ENCODE data around the gene RAB44.

RAB44 gene

DNA sequence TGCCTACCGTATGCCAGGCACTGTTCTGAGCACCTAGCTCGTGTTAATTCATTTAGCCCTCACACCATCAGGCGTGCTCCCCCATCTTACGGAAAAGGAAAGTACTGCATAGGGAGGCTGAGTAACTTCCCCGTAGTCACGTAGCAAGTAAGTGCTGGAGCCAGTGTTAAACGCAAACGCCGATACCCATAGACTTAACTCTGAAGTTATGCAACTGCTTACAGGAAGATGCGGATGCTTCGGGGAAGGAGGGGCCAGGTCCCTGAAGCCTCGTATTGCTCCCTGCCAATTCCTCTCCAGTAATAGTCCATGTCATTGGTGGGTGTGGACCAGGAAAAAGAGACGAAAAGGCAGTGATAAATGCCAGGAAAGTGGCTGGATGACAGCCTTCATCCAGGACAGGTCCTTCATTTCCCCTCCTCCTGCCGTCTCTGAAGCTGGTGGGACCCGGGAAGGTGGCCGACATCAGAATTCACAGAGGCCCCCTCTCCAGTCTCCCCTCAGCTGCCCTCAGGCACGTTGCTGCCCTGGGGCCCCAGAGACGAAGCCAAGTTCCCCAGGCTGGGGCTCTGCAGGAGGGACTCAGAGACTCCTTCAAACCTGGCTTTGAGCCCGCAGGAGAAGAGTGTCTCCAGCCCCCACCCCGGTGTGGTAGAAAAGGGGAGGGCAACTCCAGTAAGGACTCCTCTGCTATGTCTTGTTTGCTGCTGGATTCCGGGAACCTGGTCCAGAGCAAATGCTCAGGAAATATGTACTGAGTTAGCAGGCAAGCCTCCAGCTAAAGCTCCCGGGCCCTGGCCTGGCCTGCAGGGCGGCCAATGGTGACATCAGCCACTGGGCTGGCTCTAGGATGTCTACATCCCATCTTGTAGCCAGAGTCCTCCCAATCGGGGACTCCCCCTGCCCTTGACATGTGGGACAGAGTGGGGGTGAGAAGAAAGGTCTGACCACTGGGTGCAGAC lies 37.8 kb downstream of the RAB44 start:
- DNase-seq = peak; percentile 70

DNA sequence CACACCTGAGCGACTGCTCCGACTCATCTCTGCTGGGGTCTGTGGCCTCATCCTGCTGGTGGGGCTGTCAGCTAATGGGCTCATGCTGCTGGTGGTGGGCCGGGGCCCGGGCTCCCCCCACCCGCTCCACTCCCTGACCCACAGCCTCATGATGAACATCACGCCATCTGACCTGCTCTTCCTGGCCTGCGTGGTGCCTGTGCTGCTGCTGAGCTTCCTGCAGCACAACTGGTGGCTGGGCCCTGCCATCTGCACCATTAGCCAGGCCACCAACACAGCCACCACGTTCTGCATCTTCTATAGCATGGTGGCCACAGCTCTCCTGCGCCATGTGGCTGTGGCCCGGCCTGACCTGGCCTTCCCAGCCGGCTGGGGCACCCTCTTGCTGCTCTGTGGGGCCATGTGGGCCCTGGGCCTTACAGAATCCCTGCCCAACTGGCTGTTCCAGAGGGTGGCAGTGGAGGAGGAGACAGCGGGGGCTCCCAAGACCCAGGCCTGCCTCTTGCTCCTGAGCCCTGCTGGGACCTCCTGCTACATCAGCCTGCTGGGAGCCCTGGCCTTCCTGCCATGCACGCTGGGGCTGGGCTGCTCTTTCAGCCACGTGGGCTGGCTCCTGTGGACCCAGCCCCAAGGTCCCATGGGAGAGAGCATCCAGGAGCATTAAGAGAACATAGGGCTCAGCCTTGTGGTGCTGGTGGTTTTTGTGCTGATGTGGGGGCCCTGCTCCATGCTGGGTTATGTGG lies 39.6 kb downstream of the RAB44 start:
- DNase-seq = no peak

DNA sequence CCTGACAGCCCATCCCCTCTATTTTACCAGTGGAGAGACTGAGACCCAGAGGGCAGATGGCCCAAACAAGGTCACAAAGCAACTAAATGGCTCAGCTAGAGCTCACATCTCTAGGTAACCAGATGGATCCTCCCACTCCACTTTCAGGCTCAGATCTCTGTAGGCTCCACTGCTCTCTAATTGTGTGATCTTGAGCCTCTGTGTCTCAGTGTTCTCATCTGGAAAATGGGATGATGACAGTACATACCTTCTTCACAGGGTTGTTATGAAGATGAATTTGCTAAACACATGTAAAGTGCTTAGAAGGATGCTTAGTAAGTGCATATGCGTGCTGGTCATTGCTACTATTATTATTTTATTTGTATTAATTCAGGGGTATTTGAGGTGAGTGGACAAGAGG lies 40.5 kb downstream of the RAB44 start:
- no peak for DNase-seq

DNA sequence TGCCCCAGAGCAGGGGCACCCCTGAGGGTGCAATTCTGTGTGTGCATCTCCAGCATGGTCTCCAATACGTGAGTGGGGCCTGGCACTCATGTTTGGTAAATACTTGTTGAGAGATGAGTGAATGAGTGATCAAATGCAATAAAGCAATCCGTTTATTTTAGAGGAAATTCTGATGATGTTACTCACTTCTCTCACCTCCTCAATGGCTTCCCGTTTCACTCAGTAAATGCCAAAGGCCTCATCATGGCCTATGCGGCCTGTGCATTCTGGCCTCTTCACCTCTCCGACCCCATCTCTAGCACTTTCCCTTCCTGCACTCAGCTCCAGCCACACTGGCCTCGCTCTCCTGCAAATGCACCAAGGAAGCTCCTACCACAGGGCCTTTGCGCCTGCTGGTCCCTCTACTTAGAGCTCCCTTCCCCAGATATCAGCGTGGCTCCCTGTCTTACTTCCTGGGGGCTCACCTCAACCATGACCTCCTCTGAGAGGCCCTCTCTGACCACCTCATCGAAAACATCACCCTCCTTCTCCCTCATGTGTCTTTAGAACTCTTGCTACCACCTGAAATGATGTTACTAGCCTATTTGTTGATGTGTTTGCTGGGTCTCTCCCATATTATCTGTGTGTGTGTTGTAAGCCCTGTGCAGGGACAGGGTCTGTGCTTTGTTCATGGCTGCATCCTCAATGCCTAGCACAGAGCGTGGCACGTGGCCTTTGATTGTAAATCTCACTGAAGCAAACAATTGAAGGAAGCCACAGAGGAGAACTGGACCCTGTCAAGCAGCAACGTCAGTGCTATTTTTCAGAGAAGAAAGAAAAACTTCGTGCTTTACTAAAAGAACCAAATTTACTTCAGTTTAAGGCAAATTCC lies 42.6 kb downstream of the RAB44 start:
- DNase-seq = no peak

DNA sequence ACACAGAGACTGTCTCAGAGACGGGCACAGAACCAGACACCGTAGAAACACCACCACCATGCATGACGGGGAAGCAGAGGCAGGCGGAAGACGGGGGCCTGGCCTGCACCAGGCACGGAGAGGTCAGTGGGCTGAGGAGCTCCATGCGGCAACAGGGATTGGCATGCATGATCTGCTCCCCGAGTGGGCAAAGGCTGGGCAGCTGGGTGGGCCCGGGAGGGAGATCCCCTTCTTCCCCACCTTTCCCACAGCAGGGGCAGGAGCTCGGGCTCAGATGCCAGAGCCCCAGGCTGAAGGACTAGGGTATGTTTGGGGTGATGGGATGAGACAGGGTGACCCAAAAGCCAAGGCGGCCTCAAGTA lies 43.2 kb downstream of the RAB44 start:
- DNase-seq = no peak

DNA sequence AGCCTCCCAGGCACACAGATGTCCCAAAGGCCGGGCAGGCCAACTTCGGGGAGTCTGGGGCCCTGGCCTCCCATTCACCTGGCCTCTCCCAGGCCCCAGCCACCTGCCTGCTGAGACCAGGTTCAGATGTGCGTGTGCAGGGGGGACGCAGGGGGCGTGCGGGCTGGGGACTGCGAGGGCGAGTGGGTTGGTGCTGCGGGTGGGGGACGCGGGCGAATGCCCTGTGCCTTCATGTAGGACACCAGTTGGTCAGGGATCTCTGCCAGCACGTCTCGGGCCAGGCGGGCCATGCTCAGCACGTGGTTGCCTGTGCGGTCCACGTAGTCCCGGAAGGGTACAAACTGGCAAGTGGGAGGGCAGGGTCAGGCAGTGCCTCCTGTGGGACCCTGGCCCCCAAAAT lies 44.5 kb downstream of the RAB44 start:
- DNase-seq = no peak

DNA sequence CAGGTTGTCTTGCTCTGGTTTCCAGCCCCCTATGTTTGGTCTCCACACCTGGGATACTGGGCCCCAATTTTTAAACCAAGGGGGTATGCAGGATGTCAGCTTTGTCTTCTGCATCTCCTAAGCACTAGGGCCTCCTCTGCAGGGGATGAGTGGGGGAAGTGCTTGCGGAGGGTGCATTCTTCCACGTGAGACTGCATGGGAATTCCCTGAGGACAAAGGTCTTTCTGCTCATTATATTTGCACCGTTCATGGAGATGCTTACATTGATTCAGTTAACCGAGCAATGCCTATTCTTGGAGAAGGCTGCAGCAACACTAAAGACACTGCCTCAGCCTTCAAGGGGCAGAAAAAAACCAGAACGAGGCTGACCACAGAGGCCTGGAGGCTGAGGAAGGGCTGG lies 45.4 kb downstream of the RAB44 start:
- DNase-seq = no peak

DNA sequence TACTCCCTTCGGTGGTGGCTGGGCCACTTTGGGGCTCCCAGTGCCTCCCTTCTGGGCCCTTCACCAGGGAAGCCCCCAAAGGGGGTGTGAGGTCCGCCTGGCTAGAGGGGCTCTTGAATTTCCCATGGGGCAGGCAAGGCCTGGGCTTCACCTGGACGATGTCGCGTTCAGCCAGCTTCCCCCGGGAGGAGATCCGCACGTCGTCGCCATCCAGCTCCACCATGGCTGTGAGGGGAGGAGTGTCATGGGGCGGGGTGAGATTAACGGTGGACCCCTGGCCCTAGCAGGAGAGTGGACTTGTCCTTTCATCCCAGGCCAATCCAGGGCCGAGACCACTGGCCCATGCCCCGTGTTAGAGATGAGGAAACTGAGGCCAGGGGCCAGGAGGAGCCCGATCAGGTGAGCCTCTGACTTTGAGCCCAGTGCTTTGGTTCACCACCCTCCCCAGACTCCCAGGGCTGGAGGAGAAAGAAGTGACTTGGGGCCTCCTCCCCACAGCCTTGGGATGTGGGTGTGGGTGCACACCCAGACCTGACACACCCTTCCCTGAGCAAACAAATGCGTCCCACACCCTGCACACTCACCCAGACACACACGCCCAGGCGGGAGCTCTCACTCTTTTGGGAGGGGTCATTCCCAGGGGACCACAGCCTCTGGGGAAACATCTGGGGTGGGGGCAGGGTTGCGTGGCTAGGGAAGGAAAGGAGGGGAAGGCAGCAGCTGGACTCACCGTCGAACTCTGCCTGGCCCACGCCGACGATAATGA lies 46.1 kb downstream of the RAB44 start:
- no peak for DNase-seq

DNA sequence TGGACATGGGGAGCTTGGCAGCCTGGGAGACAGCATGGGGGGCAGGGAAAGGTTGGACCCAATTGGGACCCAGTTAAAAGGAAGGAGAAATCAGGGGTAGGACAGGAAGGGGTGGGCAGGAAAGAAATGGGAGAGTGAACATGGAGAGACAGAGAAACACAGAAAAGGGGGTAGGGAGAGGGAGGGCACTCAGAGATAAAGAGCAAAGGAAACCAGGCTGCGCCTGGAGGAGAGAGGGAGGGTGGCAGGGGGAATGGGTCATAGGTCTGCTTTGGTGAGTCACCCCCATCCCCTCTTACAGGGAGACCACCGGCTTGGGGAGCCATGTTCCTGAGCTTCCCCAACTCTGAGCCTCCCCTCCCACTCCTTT lies 46.7 kb downstream of the RAB44 start:
- DNase-seq = no peak

DNA sequence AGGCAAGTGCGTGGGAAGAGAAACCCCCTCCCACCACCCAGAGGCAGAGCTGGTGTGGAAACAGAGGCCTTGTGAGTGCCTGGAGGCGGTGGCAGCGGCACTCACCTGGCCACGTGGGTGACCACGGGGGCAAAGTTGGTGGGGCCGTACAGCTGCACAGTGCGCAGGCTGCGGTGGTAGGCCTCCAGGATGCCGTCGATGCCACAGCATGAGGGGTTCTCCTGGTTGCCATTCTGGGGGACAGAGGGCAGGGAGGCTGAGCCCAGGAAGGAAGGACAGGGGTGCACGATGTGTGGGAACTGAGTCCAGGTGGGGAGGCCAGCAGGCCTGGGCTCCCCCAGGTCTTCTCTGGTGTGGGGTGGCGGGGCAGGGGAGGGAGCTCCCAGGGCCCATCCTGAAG lies 47.7 kb downstream of the RAB44 start:
- no peak for DNase-seq

DNA sequence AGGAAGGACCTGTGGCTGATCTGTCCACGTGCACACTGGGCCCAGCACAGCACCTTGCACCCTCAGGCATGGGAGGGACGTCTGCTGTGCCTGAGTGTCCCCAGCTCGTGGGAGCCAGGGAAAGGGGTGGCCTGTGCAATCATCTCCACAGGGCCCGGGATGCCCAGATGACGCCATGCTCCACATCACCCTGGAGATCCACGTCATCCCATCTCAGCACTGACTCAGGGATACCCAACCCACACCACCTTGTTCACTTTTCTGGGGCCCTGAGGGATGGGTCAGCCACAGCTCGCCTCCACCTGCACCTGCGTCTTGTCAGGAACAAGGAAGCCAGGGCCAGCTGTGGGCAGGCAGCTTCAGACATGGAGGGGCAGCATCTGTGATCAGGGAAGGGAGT lies 48.2 kb downstream of the RAB44 start:
- no peak for DNase-seq

DNA sequence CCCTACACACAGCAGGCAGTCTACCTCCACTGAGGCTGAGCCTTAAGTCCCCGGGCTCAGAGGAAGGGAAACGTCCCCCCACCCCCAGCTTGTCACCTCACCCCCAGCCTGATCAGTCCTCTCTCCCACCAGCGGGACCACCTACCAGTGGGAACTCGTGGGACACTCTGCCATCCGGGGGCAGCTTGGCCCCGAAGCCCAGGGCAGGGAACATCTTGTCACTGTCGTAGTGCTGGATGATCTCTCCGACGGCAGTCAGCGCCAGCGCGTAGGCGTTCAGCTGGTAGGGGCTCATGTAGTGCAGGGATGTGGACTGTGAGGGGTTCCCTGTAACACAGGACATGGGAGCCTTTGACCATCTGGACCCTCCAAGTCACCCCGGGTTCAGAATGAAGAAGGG lies 48.6 kb downstream of the RAB44 start:
- no peak for DNase-seq

DNA sequence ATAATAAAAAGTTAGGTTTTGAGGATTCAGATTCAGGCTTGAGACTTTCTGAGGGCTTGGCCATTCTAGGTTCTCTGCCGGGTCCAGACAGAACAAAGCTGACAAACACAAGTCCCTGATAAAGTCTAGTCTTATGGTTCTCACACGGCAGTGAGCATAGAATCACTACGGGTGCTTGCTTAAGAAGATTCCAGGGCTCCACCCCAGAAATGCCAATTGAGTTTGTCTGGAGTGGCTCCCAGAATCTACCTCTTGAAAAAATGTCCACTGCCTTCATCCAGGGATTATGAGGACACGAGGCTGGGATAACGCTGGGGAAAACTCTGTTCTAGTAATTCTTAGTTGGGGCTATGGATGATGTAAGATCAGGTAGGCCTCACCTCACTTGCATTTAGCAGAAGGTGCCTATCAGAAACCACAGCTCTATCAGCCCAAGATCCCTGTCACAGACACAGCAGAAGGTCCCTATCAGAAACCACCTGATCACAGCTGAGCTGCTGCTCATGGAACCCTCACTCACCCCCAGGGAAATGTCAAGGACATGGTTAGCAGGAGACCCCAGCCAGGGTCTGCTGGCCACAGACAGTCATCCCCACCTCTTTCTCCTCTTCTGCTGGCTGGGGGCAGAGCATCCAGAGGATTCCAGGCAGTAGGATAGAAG lies 52.3 kb downstream of the RAB44 start:
- DNase-seq = no peak

DNA sequence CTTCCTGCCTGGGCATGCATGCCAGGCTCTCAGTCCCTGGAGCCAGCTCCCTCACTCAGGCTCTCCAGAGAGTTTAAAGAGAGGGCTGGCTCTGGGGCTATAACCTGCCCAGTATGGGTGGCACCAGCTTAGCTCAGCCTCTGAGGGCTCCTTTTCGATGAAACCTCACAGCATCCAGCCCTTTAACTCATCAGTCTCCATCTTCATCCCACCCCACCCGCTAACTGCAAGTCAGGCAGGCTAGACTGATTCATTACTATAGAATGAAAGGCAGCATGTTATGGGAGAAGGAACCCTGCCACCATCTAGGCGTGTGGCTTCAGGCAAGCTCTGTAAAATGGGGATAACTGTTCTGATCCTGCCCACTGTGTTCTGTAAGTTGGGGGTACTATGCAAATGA lies 53.5 kb downstream of the RAB44 start:
- no peak for DNase-seq

DNA sequence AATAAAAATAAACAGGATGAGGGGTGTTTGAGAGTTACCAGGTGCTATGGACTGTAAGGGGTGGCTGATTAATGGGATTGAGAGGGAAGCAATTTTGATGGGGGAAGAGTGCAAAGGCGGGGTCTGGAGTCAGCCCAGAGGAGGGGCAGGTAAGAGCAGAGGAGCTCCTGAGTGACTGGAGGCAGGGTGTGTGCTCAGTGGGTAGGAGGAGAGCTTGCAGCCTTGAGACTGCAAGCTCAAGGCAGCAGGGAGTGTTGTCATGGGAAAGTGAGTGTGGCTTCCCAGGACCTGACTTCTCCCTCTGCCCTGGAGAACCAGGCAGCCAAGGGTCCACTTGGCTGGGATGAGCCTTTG lies 54.2 kb downstream of the RAB44 start:
- no peak for DNase-seq

DNA sequence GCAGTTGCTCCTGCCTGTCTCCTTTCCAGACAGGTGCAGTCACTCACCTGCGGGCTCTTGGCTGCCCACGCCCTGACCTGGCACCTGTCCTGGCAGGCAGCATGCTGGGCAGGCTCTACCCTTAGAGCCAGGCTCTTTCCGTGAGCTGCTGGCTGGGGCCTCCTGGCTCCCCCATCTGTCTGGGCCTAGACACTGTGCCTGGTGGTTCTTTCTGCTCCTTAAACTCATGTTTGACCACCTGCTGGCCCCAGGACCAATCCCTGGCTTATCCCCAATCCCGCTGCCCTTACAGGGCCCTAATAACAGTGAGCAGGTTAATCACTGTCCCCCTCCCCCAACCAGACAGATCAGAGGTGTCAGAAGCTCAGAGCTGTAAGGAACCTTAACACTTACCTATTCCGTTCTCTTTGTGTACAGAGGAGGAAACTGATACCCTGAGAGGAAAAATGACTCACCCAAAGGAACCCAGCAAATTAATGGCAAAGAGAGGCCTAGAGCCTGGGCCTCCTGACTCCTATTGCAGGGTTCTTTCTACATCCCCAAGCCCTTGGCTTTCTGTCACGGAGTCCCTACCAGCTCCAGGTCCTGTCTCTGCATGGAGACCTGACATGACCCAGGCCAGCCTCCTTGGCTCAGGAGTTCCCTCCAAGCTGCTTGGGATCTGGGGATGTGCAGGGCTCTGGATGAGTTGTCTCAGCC lies 54.7 kb downstream of the RAB44 start:
- peak; percentile 76 for DNase-seq

DNA sequence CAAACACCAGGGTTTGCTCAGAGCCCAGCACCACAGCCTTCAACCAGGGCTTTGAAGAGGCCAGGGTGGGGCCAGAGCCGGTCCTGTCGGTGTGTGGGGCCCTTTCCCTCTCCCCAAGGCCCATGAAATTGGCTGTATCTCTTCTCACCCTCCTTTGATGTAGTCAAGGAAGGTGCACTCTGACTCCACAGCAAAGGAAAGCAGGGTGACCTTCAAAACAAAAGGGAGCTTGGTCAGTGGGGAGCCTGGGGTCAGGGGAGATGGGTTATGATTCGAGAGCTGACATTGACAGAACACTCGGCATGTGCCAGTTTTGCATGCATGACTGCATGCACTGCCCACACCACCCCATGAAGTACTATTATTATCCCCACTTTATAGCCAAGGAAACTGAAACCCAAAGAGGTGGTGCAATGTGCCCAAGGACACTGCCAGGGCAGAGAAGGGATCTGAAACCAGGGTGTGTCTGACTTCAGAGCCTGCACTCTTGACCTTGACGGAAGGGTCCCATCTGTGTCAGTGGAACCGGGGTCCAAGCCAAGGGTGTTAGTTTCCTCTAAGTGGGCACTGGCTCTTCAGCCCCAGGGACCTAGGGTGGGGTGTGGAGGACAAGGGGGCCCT lies 55.4 kb downstream of the RAB44 start:
- DNase-seq = peak; percentile 42

DNA sequence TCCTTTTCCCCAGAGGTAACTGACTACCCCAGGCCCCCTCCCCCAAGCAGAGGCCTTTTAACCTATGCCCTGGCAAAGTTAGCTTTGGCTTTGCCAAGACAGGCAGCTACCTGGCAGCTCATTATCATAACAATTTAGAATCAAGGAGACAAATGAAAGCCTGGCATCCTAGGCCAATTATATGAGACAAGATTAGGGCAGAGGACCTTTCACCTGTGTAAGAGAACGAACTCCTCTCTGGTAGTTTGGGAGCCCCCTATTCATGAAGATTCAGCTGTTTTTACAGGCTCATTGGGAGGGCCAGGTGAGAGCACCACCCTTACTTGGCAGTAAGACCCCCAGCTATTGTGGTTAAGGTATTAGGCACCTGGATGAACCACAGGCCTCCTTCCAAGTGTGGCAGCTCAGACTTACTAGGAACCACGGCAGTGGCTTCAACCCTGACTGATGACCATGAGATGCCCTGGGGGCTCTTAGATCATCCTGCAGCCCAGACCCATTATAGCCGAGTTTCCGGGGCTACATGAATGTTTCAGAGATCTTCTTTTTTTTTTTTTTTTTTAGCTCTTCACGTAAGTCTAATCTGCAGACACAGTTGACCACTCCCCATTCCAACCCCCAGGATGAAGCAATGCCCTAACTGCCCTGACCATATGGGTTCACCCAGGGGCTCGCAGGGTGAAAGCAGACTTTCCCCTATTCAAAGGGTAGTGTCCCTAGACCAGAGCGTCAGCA lies 56.2 kb downstream of the RAB44 start:
- no peak for DNase-seq

DNA sequence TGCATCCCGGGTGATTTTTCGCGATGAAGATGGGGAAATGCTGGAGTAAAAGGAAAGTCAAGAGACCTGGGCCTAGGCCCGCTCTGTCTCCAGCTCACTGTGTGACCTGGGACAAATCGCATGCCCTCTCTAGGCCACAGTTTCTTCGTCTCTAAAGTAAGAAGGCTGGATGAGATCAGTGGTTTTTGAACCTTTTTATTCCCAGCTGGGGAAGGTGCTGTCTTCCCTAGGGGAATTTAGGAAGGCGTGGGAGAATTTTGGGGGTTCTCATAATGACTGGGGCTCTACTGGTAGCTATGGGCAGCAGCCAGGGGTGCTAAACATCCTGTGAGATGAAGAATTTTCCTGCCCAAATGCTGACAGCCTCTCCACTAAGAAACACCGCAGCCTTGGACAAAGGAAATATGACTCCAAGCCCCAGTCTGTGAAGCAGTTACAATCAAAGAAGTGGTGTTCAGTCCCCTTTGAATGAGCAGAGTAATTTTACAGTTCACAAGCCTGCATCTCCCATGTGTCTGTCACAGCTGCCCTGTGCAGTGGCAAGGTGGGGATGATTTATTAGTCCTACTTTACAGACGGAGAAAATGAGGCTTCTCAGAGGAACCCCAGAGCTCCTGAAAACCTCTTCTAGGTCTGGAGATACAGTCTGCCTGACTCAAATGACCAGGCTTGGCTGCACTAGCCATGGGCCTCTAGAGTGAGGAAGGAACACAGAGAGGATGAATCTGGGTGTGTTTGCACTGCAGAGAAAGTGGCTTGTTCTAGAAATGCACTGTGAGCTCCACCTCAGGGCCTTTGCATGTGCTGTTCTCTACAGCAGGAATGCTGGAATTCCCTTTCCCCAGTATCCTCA lies 57.2 kb downstream of the RAB44 start:
- no peak for DNase-seq

All from activated CD4-positive, alpha-beta T cell treated with anti-CD3 and anti-CD28 coated beads, Interleukin-2, Interleukin-6, amounts not matched to agents 100 ng/mL and 50 ng/mL, durations not matched to agents 16 hours and 8 hours (primary cell).